NCI-H446 (cell line): Measurements from ENCODE around the gene VAV1.

Experiments
- DNase-seq, 2 experiments: peaks; one replicate each; lab custom pipeline; 2025; lab: John Stamatoyannopoulos, UW

Gene VAV1, protein sequence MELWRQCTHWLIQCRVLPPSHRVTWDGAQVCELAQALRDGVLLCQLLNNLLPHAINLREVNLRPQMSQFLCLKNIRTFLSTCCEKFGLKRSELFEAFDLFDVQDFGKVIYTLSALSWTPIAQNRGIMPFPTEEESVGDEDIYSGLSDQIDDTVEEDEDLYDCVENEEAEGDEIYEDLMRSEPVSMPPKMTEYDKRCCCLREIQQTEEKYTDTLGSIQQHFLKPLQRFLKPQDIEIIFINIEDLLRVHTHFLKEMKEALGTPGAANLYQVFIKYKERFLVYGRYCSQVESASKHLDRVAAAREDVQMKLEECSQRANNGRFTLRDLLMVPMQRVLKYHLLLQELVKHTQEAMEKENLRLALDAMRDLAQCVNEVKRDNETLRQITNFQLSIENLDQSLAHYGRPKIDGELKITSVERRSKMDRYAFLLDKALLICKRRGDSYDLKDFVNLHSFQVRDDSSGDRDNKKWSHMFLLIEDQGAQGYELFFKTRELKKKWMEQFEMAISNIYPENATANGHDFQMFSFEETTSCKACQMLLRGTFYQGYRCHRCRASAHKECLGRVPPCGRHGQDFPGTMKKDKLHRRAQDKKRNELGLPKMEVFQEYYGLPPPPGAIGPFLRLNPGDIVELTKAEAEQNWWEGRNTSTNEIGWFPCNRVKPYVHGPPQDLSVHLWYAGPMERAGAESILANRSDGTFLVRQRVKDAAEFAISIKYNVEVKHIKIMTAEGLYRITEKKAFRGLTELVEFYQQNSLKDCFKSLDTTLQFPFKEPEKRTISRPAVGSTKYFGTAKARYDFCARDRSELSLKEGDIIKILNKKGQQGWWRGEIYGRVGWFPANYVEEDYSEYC

DNA sequence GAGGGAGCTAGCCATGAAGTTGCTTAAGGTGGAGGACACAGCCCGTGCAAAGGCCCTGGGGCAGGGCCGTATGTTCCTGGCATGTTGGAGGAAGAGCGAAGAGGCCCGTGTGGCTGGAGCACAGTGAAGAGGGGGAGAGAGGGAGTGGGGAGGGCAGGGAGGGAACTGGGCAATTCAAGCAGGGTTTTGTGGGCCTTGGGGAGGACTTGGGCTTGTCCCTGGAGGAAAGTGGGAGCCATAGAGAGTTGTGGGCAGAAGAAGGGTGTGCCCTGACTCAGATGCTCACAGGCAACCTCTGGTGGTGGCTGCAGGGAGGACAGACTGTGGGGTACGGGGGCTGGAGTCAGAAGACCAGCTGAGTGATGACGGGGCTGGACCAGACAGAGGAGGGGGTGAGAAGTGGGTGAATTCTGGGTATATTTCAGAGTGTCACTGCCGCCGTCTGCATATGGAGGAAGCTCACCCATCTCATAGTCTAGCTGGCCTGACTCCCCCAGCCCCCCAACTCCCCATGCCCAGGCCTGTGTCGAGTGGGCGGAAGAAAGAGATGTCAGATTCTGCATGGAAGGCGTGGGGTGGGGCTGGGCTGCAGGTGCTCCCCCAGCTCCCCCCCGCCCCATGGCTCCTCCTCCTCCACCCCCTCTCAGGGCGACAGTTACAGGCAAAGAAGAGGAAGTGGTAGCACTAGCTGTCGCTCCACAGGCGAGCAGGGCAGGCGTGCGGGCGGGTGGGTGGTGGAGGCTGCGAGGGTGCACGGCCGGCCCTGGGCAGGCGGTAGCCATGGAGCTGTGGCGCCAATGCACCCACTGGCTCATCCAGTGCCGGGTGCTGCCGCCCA lies at the start of gene VAV1:
Gene VAV1 (plus strand): TSS at position 681 of the 838 bp plus-strand sequence. CDS start 100 bp downstream, at position 781.
- no peak for DNase-seq

DNA sequence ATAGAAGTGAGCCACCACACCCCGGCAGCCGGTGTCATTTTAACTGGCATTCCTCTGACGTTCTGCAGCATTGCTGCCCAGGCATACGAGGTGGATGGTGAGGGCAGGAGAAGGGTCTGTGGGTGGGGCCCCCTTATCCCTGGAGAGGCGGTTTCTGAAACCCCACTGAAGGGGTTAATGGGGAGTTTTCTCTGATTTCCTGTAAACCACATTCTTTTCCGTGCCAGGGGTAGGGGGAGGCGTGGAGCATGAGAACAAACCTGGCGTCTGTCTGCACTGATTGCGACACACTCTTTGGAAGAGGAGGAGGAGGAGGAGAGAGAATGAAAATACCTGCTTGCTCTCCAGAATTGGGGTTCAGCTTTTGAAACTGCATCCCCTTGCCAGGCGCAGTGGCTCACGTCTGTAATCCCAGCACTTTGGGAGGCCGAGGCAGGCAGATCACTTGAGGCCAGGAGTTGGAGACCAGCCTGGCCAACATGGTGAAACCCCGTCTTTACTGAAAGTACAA lies 49.3 kb upstream of the VAV1 start:
- no peak for DNase-seq

- DNase-seq, result no peak
Measured at GRCh38 chr19:6723738-6724137, 48.8 kb upstream of the VAV1 start.

- DNase-seq, result no peak
Measured at GRCh38 chr19:6724631-6725492, 47.6 kb upstream of the VAV1 start.

- DNase-seq, result no peak
Measured at GRCh38 chr19:6725513-6726231, 46.8 kb upstream of the VAV1 start.

GRCh38 chr19:6728346-6728745 lies 44.2 kb upstream of the VAV1 start:
- DNase-seq, result no peak

GRCh38 chr19:6729573-6730152 lies 42.8 kb upstream of the VAV1 start:
- no peak for DNase-seq

- DNase-seq, result no peak
Measured at GRCh38 chr19:6730153-6730804, 42.2 kb upstream of the VAV1 start.

- no peak for DNase-seq
Measured at GRCh38 chr19:6730941-6731670, 41.4 kb upstream of the VAV1 start.

- no peak for DNase-seq
Measured at GRCh38 chr19:6731822-6732221, 40.7 kb upstream of the VAV1 start.

DNA sequence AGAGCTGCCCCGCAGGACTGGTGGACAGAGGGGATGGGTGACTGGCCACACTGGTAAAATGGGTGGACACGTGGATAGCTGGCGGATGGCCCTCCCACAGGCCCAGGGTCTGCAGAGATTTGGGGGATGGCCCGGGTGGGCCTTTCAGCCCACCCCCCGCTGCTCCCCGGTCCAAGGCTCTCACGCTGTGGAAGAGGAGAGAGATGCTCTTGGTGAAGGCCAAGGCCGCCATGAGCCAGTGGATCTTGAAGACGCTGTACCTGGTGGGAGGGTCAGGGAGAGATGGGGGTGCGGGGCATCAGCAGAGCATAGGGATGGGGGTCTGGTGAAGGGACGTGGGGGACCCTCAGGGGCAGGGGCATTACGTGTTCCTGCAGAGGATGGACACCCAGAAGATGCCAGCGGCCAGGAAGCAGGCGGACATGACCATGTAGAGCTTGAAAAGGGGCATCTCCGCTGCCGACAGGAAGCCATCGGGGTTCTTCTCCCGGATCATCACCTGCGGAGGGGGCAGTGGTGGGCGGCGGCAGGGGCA lies 39.6 kb upstream of the VAV1 start:
- no peak for DNase-seq

- DNase-seq, result no peak
Measured at GRCh38 chr19:6733338-6734095, 39.0 kb upstream of the VAV1 start.

DNA sequence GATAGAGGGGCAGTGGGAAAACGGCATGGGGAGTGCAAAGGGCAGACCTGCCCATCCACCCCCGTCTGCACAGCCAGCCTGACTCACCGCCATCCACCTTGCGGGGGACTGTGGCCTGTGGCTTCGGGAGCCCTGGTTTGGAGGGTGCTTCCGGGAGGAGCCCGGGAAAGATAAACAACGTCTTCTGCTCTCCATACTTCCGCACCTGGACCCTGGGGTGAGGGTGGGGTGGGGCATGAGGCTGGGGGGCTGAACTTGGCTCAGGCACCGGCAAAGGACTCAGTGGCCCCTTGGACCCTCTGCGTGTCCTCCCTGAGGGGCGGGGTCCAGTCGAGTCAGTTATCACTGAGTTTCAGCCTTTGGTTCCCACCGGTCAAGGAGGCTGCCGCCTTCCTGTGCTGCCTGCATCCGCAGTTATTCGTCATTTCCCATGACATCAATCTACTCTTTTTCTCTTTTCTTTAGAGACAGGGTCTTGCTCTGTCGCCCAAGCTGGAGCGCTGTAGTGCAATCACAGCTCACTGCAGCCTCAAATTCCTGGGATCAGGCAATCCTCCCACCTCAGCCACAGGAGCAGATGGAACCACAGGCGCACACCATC lies 38.3 kb upstream of the VAV1 start:
- no peak for DNase-seq

DNA sequence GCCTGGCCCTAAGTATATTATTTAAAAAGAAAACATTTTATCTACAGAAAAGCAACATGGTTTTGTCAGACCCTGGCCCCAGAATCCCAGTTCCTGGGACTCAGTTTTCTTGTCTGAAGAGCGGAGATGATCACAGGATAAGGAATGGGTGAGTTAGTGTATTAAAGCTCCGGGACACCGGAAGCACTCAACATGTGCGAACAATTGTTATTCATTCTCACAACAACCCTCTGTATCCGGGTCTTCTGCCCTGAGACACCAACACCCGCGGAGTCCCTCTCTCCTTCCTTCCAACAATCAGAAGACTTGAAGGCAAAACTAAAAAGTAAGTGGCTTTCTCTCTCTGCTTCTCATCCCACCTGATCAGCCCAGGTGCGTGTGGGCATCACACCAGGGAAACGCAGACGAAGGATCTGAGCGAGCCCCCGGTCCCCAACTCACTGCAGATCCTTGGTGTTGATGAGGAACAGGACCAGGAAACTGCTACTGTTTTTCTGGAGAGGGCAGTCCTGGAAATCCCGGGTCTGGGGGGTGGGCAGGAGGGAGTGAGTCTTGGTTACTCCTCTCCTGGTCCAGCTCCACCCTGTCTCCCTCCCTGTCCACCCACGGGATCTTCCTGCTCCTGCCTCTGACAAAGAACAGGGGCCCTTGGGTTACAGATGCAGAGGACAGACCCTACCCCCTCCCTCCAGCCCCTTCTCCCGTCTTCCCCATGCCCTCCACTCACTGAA lies 37.2 kb upstream of the VAV1 start:
- DNase-seq, result no peak

GRCh38 chr19:6736169-6736916 lies 36.2 kb upstream of the VAV1 start:
- peak in 1 of 2 experiments; percentile 58 for DNase-seq

GRCh38 chr19:6736917-6737283 lies 35.6 kb upstream of the VAV1 start:
- no peak for DNase-seq
